Neuron (in vitro differentiated cells): ENCODE results near the gene RSPO4.

Source experiments
- H2AFZ ChIP-seq: one replicate; pipeline ENCODE4 v1.6.1; 2013; ENCODE audit warnings: low read depth, mild to moderate bottlenecking, inconsistent platforms, low read length, moderate library complexity
- H3K27me3 ChIP-seq: one replicate; pipeline ENCODE4 v1.6.1; 2013; ENCODE audit warnings: low read length; ENCODE audit not compliant: insufficient read depth
- H3K36me3 ChIP-seq: one replicate; pipeline ENCODE4 v1.6.1; 2013; ENCODE audit warnings: low read length; ENCODE audit not compliant: insufficient read depth
- H3K4me1 ChIP-seq: one replicate; pipeline ENCODE4 v1.6.1; 2013; ENCODE audit warnings: low read length; ENCODE audit not compliant: insufficient read depth
- H3K4me3 ChIP-seq: 2 replicates; pipeline ENCODE4 v1.5.1; 2013; ENCODE audit warnings: mild to moderate bottlenecking, low read length, moderate library complexity
- H3K9me3 ChIP-seq: one replicate; pipeline ENCODE4 v1.6.1; 2013; ENCODE audit warnings: low read length

RSPO4 gene

GRCh38 chr20:916125-916799 lies 85.8 kb downstream of the RSPO4 start, which contains the start of gene ANGPT4:
TSS of gene ANGPT4 (minus strand) at chr20:916334. CDS start at chr20:916214, 120 bp downstream.
- H3K4me3 ChIP-seq, result no peak within 1 kb of the TSS
- H3K36me3 ChIP-seq, result no peaks in the 10 kb centered on the region
- no peaks in the 10 kb centered on the region for H3K9me3 ChIP-seq
- no peaks in the 10 kb centered on the region for H3K4me1 ChIP-seq
- H2AFZ ChIP-seq, result no peak within 1 kb of the TSS
- H3K27me3 ChIP-seq, result peaks cover 19% of the 10 kb centered on the region

- Histone ChIP-seq H3K4me3 (no peak overlapping the region), H3K4me1 (no peaks in the 10 kb centered on the region), H3K9me3 (no peaks in the 10 kb centered on the region), H2AFZ (no peak overlapping the region), H3K36me3 (no peaks in the 10 kb centered on the region), H3K27me3 (peaks cover 22% of the 10 kb centered on the region)
Measured at GRCh38 chr20:914727-915498, 87.2 kb downstream of the RSPO4 start.

DNA sequence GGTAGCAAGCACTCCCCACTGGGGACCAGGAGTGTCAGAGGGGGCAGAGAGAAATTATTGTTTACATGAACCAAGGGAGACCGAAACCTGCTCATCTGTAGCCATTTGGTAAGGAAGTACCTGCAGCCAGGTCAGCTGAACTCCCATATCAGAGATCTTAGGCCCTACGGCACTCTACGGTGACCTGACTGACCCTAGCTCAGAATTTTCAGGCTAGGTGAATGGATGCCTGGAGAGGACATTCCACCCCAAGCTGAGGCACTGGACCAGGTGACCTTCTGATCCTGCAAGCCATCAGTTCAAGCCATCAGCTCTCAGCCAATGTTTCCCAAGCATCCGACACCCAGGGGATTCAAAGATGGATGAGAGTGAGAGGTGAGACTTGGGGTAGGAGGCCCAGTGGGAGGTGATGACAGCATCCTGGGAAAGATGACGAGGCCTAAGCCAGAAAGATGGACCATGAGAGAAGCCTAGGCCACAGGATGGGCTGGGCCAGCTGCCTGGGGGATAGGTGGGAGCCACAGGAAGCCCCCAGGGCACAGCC lies 88.7 kb downstream of the RSPO4 start:
- Histone ChIP-seq H2AFZ (no peak overlapping the region), H3K4me3 (no peak overlapping the region), H3K27me3 (peaks cover 26% of the 10 kb centered on the region), H3K4me1 (no peaks in the 10 kb centered on the region), H3K9me3 (no peaks in the 10 kb centered on the region), H3K36me3 (no peaks in the 10 kb centered on the region)

DNA sequence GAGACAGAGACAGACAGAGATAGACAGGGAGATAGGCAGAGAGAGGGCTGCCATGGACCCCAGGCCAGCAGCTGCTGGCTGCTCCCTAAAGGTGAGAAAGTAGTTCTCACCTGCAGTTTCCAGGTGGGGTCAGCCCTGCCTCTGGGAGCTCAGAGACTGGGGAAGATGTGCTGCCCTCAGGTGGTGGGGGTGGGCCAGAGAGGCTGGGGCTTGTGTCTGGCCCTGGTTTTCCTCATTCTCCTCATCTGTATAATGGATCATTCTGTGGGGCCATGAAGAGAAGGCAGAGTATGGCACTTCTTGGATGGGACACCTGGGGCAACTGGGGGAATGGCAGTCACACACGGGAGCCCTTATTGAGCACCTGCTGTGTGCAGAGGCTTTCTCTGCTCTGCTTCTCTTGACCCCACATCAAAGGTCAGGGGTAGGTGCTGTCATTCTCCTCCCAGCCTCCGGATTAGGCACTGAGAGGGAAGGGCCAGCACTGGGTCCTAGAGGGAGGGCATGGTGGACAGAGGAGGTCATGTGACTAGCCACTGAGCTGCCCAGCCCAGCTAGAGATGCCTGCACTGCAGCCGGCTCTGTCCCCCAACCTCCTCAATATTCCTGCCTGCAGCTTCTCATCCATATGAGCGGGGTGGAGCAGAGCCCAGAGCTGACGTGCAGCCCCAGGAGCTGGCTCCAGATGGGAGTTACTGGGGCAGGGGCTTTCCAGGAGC lies 90.1 kb downstream of the RSPO4 start:
- Histone ChIP-seq H3K9me3 (no peaks in the 10 kb centered on the region), H3K27me3 (peaks cover 20% of the 10 kb centered on the region), H3K4me3 (no peak overlapping the region), H3K36me3 (no peaks in the 10 kb centered on the region), H3K4me1 (no peaks in the 10 kb centered on the region), H2AFZ (no peak overlapping the region)

DNA sequence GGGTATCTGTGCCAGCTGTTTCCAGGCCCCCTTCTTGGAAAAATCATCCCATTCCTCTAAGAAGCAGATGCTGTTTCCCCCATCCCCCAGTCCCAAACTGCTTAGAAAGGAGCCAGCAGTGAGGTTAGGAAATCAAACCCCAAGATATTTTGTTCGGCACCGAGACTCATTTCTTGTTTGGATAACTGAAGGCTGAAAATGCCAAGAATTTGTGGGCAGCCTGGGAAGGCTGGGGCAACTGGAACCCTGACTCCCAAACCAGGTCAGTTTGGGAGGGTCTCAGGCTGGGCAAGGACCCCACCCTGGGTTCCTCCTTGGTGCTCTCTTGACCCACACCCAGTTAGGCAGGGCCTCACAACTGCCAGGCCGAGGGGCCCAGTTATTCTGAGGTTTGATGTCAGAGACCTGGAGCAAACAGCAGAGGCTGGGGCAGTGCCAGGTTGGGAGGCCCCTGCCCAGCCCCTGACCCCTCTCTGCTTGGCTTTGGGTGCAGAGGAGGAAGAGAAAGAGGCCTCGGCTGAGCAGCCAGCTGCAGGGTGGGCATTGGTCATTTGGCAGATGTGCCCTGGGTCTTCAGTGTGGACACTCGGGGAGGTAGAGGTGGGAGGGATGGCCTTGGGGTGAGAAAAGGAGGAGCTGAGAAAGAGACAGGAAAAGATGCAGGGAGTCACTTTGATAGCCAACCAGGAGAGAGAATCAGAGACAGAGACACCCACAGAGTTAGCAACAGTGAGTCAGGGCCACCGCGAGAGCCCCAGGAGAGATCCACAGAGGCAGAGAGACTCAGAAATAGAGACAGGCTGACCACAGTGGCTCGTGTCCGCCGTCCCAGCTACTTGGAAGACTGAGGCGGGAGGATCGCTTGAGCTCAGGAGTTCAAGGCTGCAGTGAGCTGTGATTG lies 91.0 kb downstream of the RSPO4 start:
- Histone ChIP-seq H3K36me3 (no peaks in the 10 kb centered on the region), H2AFZ (no peak overlapping the region), H3K27me3 (peaks cover 23% of the 10 kb centered on the region), H3K9me3 (no peaks in the 10 kb centered on the region), H3K4me3 (no peak overlapping the region), H3K4me1 (no peaks in the 10 kb centered on the region)

GRCh38 chr20:910132-910869 lies 91.8 kb downstream of the RSPO4 start:
- Histone ChIP-seq H3K4me1 (no peaks in the 10 kb centered on the region), H3K4me3 (no peak overlapping the region), H3K36me3 (no peaks in the 10 kb centered on the region), H3K27me3 (peaks cover 16% of the 10 kb centered on the region), H3K9me3 (no peaks in the 10 kb centered on the region), H2AFZ (no peak overlapping the region)

- H3K27me3 ChIP-seq, result peaks cover 15% of the 10 kb centered on the region
- no peak overlapping the region for H3K4me3 ChIP-seq
- H3K36me3 ChIP-seq, result no peaks in the 10 kb centered on the region
- no peaks in the 10 kb centered on the region for H3K9me3 ChIP-seq
- H2AFZ ChIP-seq, result no peak overlapping the region
- H3K4me1 ChIP-seq, result no peaks in the 10 kb centered on the region
Measured at GRCh38 chr20:909641-910040, 92.5 kb downstream of the RSPO4 start.
